Suppressor macrophage (primary cell): ENCODE data around the gene MRPL12.
A peak's percentile ranks its signal among the peaks of the same experiment; 100 is the strongest.

Experiments
- DNase-seq, 4 experiments: peaks; one replicate each; pipeline ENCODE4 v3.0.0-alpha.2; 2020 to 2022

The MRPL12 gene

DNA sequence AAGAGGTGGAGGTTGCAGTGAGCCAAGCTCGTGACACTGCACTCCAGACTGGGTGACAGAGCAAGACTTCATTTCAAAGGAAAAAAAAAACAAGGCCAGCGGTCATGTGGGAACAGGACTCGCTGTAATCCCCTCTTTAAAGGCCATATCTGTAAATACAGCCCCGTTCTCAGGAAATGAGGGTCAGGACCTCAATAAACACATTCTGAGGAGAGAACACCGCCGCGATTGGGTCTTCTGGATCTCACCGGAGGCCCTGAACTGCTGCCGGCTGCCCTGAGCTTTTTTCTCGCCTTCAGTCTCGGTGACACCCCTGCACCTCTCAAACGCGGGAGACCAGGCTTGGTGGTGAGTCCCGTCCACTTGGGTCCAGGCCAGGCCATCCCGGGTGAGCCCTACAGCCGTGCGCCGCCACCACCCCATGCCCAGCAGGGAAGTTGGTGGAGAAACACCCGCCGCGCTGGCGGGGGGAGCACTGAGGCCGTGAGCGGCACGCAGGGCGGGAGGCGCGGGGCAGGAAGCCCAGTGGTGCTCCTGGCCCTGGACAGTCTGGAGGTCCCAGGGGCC, 37.3 kb downstream of the MRPL12 start:
- DNase-seq = peak in 3 of 4 experiments; percentile 30 to 66 (median 50)

DNA sequence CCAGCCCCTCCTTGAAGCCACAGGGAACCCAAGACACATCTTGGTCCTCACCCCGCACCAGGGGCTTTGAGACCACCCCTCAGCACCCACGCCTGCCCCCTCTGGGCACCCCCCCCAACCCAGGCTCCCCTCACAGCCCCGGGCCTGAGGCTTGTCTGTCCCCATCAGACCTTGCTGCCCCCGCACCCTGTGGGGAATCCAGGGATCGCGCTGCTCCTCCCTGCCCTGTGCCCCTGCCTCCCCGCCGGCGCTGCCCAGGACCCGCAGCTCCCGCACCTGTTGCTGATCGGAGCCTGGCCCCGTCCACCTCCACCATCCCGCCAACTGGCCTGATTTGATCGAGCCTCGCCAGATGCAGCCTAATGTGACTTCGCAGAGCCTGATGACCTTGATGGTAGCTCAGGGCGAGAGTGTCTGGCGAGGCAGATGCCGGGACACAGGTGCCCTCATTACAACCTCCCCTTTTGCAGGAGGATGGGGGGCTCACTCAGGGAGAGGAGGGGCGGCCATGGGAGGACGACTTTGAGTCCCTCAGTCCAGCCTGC, 38.0 kb downstream of the MRPL12 start:
- no peak for DNase-seq

DNA sequence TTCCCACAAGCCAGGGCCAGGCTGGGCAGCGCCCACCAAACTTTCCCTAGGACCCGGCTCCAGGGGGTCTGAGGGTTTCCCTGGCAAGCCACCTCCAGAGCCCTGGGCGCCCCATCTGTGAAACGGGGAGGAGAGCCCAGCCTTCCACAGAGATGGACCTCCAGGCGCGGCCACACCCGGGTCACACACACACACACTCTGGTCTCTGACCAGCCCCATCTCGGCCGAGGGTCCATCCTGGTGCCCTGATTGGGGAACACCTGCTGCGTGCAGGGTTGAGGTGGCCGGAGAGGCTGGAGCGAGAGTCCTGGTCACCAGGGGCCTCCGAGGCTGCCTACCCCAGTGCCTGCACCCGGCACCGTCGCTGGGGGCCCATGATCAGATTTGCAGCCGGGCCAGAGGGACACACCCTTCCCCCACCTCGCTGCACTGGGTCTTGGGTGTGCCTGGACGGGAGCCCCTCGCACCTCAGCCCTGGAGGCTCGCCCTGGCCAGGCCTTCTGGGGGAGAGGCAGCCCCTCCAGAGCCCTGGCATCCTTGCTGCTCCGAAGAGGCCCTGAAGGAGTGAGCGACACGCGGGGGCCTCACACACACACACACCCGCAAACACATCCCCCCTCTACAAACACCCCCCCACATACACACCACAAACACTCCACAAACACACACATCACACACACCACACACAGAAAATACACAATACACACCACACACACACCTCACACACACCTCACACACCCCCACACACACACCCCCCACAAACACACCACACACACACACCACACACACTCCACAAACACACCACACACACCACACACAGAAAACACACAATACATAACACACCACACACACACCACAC, 38.7 kb downstream of the MRPL12 start:
- DNase-seq = no peak
